Epithelial cell of proximal tubule (primary cell): ENCODE measurements around the gene HIVEP3. TPM values are rescaled to one million over a fixed set of nuclear protein-coding genes. Genes with fewer than 3 reads are reported as not detected.
A peak's percentile ranks its signal among the peaks of the same experiment; 100 is the strongest.

Experiments used
- DNase-seq: peaks from one replicate; pipeline ENCODE4 v3.0.0-alpha.2; 2011; ENCODE audit warnings: low read depth
- H3K4me3 ChIP-seq: 2 replicates; pipeline ENCODE4 v1.5.1; 2011; ENCODE audit warnings: low read depth, mild to moderate bottlenecking, low read length
- CTCF ChIP-seq: conservative IDR thresholded peaks from 2 replicates; pipeline ENCODE4 v1.5.1; 2012; ENCODE audit warnings: low read depth, mild to moderate bottlenecking, low read length
- total RNA-seq: library from RNA; depleted of rRNA; stranded (reverse); fragments of >200 nt; gene quantifications from 2 replicates; pipeline ENCODE4 v1.2.3, GENCODE V29; 2015

The HIVEP3 gene
- total RNA-seq, 1 donor from 2014 or later, result 3.9 TPM

GRCh38 chr1:41581216-41582003, 337.3 kb downstream of the HIVEP3 start:
- no peak for TF ChIP-seq CTCF
- H3K4me3 ChIP-seq, result no peak overlapping the region
- no peak for DNase-seq

GRCh38 chr1:41580520-41581172, 338.1 kb downstream of the HIVEP3 start:
- no peak for TF ChIP-seq CTCF
- no peak for DNase-seq

GRCh38 chr1:41580021-41580420, 338.7 kb downstream of the HIVEP3 start:
- DNase-seq, result no peak

More at GRCh38 chr1:41580520-41581172, 338.1 kb downstream of the HIVEP3 start:
- no peak overlapping the region for H3K4me3 ChIP-seq

GRCh38 chr1:41578712-41579335, 339.9 kb downstream of the HIVEP3 start:
- no peak for DNase-seq
- TF ChIP-seq CTCF, result peak; percentile 68

More at GRCh38 chr1:41580021-41580420, 338.7 kb downstream of the HIVEP3 start:
- no peak for TF ChIP-seq CTCF
- H3K4me3 ChIP-seq, result no peak overlapping the region

GRCh38 chr1:41576620-41577019, 342.1 kb downstream of the HIVEP3 start:
- DNase-seq, result no peak
- TF ChIP-seq CTCF, result no peak
- no peak overlapping the region for H3K4me3 ChIP-seq

More at GRCh38 chr1:41578712-41579335, 339.9 kb downstream of the HIVEP3 start:
- no peak overlapping the region for H3K4me3 ChIP-seq

GRCh38 chr1:41576206-41576605, 342.5 kb downstream of the HIVEP3 start:
- TF ChIP-seq CTCF, result no peak
- H3K4me3 ChIP-seq, result no peak overlapping the region
- DNase-seq, result no peak
